Measurements from ENCODE around the gene SCD5.

GRCh38 chr4:82697561-82697960 is 101.0 kb downstream of the SCD5 start:
- TF ChIP-seq CTCF (conservative IDR thresholded peaks at IDR 0.05; ENCODE audit: low read depth, low read length) = no peak
- no peak for TF ChIP-seq CEBPB (IDR thresholded peaks at IDR 0.05; ENCODE audit: low read depth, low read length)
- TF ChIP-seq POLR2A (IDR thresholded peaks at IDR 0.05; ENCODE audit: low read depth, low read length) = no peak
- TF ChIP-seq MAFK (IDR thresholded peaks at IDR 0.05; ENCODE audit: low read depth, low read length) = no peak
- no peak for TF ChIP-seq ELK1 (IDR thresholded peaks at IDR 0.05; ENCODE audit: borderline replicate concordance, low read depth, low read length)
- TF ChIP-seq RAD21 (IDR thresholded peaks at IDR 0.05; ENCODE audit: low read length) = no peak
- TF ChIP-seq FOS (IDR thresholded peaks at IDR 0.05; ENCODE audit: low read depth, low read length) = no peak
- TF ChIP-seq USF2 (IDR thresholded peaks at IDR 0.05; ENCODE audit: low read depth, low read length) = no peak
- no peak for TF ChIP-seq RCOR1 (IDR thresholded peaks at IDR 0.05; ENCODE audit: insufficient replicate concordance, low read length)
- no peak for TF ChIP-seq MXI1 (IDR thresholded peaks at IDR 0.05; ENCODE audit: borderline replicate concordance, low read depth, low read length)

Data from IMR-90 (cell line).